ENCODE data around the gene RELL1. TPM values are rescaled to one million over a fixed set of nuclear protein-coding genes. Genes with fewer than 3 reads are reported as not detected.

The RELL1 gene
- total RNA-seq, 2 experiments from 2014 or later, result 53.5 to 62.3 TPM

DNA sequence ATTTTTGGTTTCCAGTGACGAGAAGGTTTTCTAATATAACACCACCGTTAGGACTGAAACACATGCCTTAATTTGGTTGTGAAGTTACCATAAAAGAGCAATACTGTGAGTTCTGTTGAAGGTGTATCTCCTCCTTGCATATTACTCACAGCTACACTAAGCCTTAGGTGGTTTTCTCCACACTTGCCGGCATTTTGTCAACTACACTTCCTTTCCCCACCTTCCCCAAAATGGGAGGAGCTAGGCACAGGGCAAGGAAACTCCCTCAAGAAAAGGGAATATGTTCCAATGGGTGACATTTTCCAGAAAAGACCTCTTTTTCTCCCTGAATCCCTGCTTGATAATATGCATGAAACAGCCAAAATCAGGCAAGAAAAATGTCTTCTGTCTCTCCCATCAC lies 44.8 kb downstream of the RELL1 start:
- POLR2A ChIA-PET, result interaction anchor here (1.1 to 1.3 kb wide), 4 partner anchors 14 to 41 kb away, joined by 3 to 5 read pairs (median 4); no protein-coding TSS in a partner anchor
- no peak for DNase-seq (ENCODE audit: low spot score)
- Histone ChIP-seq H3K79me2 (ENCODE audit: insufficient read depth, low read depth, low read length) (no peaks in the 10 kb centered on the region), H3K4me2 (ENCODE audit: low read length) (no peak overlapping the region), H2AFZ (ENCODE audit: low read length) (no peak overlapping the region), H3K27ac (ENCODE audit: low read depth, low read length, poor library complexity, severe bottlenecking) (no peak overlapping the region), H3K36me3 (ENCODE audit: insufficient read depth, low read length) (peaks cover 48% of the 10 kb centered on the region), H3K4me1 (ENCODE audit: insufficient read depth, low read length, poor library complexity, severe bottlenecking) (peaks cover 22% of the 10 kb centered on the region), H3K4me3 (ENCODE audit: low read depth, low read length, poor library complexity, severe bottlenecking) (no peak overlapping the region), H3K9me2 (ENCODE audit: insufficient read depth, low read length) (no peaks in the 10 kb centered on the region), H3K9me3 (ENCODE audit: low read length) (no peaks in the 10 kb centered on the region), H4K20me1 (ENCODE audit: insufficient read depth, low read length) (no peaks in the 10 kb centered on the region)
- TF ChIP-seq EZH2phosphoT487 (IDR thresholded peaks at IDR 0.05; ENCODE audit: borderline replicate concordance, low read depth, low read length), result no peak
- TF ChIP-seq, protein P1, sequence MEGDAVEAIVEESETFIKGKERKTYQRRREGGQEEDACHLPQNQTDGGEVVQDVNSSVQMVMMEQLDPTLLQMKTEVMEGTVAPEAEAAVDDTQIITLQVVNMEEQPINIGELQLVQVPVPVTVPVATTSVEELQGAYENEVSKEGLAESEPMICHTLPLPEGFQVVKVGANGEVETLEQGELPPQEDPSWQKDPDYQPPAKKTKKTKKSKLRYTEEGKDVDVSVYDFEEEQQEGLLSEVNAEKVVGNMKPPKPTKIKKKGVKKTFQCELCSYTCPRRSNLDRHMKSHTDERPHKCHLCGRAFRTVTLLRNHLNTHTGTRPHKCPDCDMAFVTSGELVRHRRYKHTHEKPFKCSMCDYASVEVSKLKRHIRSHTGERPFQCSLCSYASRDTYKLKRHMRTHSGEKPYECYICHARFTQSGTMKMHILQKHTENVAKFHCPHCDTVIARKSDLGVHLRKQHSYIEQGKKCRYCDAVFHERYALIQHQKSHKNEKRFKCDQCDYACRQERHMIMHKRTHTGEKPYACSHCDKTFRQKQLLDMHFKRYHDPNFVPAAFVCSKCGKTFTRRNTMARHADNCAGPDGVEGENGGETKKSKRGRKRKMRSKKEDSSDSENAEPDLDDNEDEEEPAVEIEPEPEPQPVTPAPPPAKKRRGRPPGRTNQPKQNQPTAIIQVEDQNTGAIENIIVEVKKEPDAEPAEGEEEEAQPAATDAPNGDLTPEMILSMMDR (conservative IDR thresholded peaks at IDR 0.05; ENCODE audit: low read length), result no peak
- CTCF ChIA-PET (ENCODE audit: unreplicated experiment), result no interaction called here
- BruUV-seq (replicated peaks), result no TSS peak
- intact Hi-C loops (cut with micrococcal nuclease; ENCODE audit: unreplicated experiment), result no loop called here

DNA sequence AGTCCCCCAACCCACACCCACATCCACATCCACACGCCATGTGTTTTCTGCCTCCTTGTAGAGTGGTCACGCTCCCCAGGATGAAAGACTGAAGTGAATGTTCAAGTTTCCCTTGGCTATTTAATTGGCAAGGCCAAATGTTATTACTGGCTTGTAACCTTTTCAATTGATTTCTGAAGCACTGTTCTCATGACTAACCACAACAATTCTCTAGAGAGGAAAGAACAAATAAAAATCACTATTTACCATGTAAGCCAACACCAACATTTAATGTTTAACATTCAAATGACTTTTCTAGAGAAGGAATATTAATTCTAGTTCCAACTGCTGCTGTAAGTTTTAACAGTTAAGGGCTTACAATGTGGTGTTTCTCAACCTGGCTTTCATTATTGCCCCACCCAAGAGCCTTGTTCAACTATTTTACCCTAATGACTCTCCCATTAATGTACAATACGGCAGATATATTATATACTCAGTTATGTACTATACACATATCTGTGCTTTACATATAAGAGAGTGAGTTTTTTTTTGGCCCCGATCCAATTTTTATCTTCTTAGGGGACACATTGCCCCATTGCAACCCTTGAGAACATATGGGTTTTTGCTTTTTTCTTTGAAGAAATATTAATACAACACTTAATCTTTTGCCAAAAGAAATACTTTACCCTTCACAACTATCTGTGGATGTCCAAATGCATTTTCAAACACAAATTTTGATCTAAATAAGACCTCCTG lies 46.5 kb downstream of the RELL1 start:
- no peak overlapping the region for H2AFZ ChIP-seq (ENCODE audit: low read length)
- no peaks in the 10 kb centered on the region for H3K9me2 ChIP-seq (ENCODE audit: insufficient read depth, low read length)
- no peaks in the 10 kb centered on the region for H3K9me3 ChIP-seq (ENCODE audit: low read length)
- BruUV-seq (replicated peaks), result no TSS peak
- H3K36me3 ChIP-seq (ENCODE audit: insufficient read depth, low read length), result peaks cover 44% of the 10 kb centered on the region
- H3K4me1 ChIP-seq (ENCODE audit: insufficient read depth, low read length, poor library complexity, severe bottlenecking), result peaks cover 6% of the 10 kb centered on the region
- TF ChIP-seq, protein P1 (conservative IDR thresholded peaks at IDR 0.05; ENCODE audit: low read length), result no peak
- TF ChIP-seq EZH2phosphoT487 (IDR thresholded peaks at IDR 0.05; ENCODE audit: borderline replicate concordance, low read depth, low read length), result no peak
- H3K4me3 ChIP-seq (ENCODE audit: low read depth, low read length, poor library complexity, severe bottlenecking), result no peak overlapping the region
- no peak overlapping the region for H3K27ac ChIP-seq (ENCODE audit: low read depth, low read length, poor library complexity, severe bottlenecking)
- no peak for DNase-seq (ENCODE audit: low spot score)
- intact Hi-C loops (cut with micrococcal nuclease; ENCODE audit: unreplicated experiment), result no loop called here
- POLR2A ChIA-PET, result no interaction called here
- no peak overlapping the region for H3K4me2 ChIP-seq (ENCODE audit: low read length)
- no peaks in the 10 kb centered on the region for H4K20me1 ChIP-seq (ENCODE audit: insufficient read depth, low read length)
- H3K79me2 ChIP-seq (ENCODE audit: insufficient read depth, low read depth, low read length), result no peaks in the 10 kb centered on the region
- CTCF ChIA-PET (ENCODE audit: unreplicated experiment), result no interaction called here

DNA sequence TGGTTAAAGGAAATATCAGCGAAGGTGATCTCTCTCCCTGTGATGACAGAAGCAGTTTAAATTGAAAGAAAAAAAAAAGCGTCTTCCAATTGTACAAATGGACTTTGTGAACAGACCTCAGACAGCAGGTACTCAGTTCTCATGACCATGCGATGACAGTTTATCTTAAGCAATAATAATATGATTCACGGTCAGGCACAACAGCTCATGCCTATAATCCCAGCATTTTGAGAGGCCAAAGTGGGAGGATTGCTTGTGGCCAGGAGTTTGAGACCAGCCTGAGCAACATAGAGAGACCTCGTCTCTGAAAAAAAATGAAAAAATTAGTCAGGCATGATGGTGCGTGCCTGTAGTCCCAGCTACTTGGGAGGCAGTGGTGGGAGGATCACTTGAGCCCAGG lies 51.0 kb downstream of the RELL1 start:
- TF ChIP-seq, protein P1 (conservative IDR thresholded peaks at IDR 0.05; ENCODE audit: low read length), result no peak
- no peak for TF ChIP-seq EZH2phosphoT487 (IDR thresholded peaks at IDR 0.05; ENCODE audit: borderline replicate concordance, low read depth, low read length)
- H3K9me2 ChIP-seq (ENCODE audit: insufficient read depth, low read length), result no peaks in the 10 kb centered on the region
- ChIA-PET CTCF (ENCODE audit: unreplicated experiment) (interaction anchor here (2.2 kb wide), 1 partner anchor 11 kb away, joined by 5 read pairs; no protein-coding TSS in a partner anchor), POLR2A (interaction anchor here (0.6 to 2.3 kb wide), 3 partner anchors 11 to 561 kb away, joined by 3 to 12 read pairs (median 5); no protein-coding TSS in a partner anchor)
- no peaks in the 10 kb centered on the region for H4K20me1 ChIP-seq (ENCODE audit: insufficient read depth, low read length)
- no TSS peak for BruUV-seq (replicated peaks)
- intact Hi-C loops (cut with micrococcal nuclease; ENCODE audit: unreplicated experiment), result no loop called here
- H3K9me3 ChIP-seq (ENCODE audit: low read length), result no peaks in the 10 kb centered on the region
- no peak overlapping the region for H3K4me2 ChIP-seq (ENCODE audit: low read length)
- H3K36me3 ChIP-seq (ENCODE audit: insufficient read depth, low read length), result peaks cover 71% of the 10 kb centered on the region
- no peak overlapping the region for H3K4me3 ChIP-seq (ENCODE audit: low read depth, low read length, poor library complexity, severe bottlenecking)
- no peak overlapping the region for H3K27ac ChIP-seq (ENCODE audit: low read depth, low read length, poor library complexity, severe bottlenecking)
- no peak overlapping the region for H2AFZ ChIP-seq (ENCODE audit: low read length)
- H3K4me1 ChIP-seq (ENCODE audit: insufficient read depth, low read length, poor library complexity, severe bottlenecking), result no peaks in the 10 kb centered on the region
- no peaks in the 10 kb centered on the region for H3K79me2 ChIP-seq (ENCODE audit: insufficient read depth, low read depth, low read length)
- no peak for DNase-seq (ENCODE audit: low spot score)
